ENCODE measurements around the gene ZNF827.
A peak's percentile ranks its signal among the peaks of the same experiment; 100 is the strongest.

The ZNF827 gene

GRCh38 chr4:145760961-145761929, 177.4 kb downstream of the ZNF827 start:
- DNase-seq (ENCODE audit: low spot score), result no peak

- no peak for DNase-seq (ENCODE audit: low spot score)
These were observed 178.4 kb downstream of the ZNF827 start for GRCh38 chr4:145760176-145760575.

DNA sequence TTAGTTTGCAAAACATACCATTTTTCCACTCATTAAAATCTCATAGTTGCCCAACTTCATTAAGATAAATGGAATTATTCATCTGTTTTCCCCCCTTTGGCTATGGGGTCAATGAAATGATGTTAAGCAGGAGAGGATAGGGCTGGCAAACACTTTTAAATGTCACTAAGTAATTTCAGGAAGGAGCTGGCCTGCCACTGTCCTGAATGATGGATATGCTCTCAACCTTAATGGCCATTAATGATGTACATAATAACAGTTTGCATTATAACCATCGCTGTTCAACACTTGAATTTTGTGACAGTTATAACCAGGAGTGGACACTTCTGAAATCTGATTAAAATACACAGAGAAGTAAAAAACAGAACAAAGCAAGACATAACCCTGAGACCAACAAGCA, 181.4 kb downstream of the ZNF827 start:
- no peak for DNase-seq (ENCODE audit: low spot score)

- DNase-seq (ENCODE audit: low spot score), result no peak
These were observed 182.4 kb downstream of the ZNF827 start for GRCh38 chr4:145756244-145756643.

DNA sequence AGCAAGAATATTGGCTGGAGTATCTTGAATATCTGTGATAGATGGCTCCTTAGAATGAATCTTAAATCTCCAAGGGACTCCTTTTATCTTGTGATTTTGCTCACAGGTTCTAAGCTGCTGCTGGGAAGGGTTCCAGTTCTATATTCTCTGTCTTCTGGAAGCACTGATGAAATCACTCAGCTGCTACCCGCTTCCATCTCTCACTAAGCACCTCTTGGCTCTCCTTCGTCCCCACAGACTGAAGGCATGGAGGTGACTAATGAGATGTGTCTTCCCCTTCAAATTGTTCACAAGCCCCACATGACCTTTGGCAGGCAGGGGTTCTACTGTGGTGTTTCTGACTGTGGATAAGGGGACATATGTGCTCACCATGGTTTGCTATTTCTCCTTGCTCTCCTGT, 182.8 kb downstream of the ZNF827 start:
- DNase-seq (ENCODE audit: low spot score), result no peak

GRCh38 chr4:145743641-145744040, 195.0 kb downstream of the ZNF827 start:
- no peak for DNase-seq (ENCODE audit: low spot score)

GRCh38 chr4:145740806-145741205, 197.8 kb downstream of the ZNF827 start:
- no peak for DNase-seq (ENCODE audit: low spot score)

DNA sequence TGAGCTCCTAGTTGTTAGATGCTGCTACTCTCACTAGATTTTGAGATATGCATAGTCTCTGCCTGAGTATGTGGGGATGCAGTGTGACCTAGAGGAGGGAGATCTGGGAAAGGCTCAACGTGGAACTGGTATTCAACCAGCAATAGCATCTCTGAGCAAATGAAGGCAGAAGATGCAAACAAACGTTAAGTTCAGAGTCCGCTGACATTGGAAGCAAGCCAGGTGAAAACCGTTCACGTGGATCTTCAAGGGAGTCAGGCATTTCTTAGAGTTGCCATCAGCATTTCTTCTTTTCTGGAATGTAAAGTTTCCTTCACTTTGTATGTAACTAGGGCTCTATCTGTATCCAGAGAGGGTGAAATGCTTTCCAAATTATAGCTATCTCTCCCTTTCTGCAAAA, 198.8 kb downstream of the ZNF827 start:
- no peak for DNase-seq (ENCODE audit: low spot score)

DNA sequence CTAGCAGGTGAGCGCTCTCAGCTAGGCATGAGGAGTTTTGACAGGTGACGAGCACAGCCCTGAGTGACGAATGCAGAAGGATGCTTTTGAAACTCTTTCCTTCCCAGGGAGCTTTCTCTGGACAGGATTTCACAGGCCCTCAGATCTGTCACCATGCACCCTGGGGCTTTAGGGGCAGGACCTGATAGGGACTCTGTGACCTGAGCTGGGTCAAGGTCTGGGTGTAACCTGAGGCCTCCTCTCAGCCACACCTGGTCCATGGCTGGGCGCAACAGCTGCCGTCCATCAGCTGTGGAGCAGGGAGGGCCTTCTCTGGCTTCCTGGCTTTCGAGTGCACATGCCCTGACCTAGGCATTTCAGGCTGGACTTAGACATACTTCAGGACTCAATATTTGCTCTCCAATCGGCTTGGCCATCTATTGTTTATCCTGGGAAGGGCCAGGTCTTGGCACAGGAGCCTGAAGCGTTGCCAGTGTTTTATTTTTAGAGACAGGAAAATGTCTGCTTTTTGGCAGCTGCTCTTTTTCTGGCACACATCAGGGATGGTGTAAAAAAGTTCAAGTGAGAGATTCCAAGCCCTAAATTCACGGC, 202.3 kb downstream of the ZNF827 start:
- DNase-seq (ENCODE audit: low spot score), result no peak

- DNase-seq (ENCODE audit: low spot score), result no peak
These were observed 202.8 kb downstream of the ZNF827 start for GRCh38 chr4:145735827-145736226.

GRCh38 chr4:145735347-145735675, 203.3 kb downstream of the ZNF827 start:
- DNase-seq (ENCODE audit: low spot score), result no peak

GRCh38 chr4:145734576-145735346, 203.9 kb downstream of the ZNF827 start:
- DNase-seq (ENCODE audit: low spot score), result no peak

GRCh38 chr4:145734031-145734430, 204.6 kb downstream of the ZNF827 start:
- no peak for DNase-seq (ENCODE audit: low spot score)

DNA sequence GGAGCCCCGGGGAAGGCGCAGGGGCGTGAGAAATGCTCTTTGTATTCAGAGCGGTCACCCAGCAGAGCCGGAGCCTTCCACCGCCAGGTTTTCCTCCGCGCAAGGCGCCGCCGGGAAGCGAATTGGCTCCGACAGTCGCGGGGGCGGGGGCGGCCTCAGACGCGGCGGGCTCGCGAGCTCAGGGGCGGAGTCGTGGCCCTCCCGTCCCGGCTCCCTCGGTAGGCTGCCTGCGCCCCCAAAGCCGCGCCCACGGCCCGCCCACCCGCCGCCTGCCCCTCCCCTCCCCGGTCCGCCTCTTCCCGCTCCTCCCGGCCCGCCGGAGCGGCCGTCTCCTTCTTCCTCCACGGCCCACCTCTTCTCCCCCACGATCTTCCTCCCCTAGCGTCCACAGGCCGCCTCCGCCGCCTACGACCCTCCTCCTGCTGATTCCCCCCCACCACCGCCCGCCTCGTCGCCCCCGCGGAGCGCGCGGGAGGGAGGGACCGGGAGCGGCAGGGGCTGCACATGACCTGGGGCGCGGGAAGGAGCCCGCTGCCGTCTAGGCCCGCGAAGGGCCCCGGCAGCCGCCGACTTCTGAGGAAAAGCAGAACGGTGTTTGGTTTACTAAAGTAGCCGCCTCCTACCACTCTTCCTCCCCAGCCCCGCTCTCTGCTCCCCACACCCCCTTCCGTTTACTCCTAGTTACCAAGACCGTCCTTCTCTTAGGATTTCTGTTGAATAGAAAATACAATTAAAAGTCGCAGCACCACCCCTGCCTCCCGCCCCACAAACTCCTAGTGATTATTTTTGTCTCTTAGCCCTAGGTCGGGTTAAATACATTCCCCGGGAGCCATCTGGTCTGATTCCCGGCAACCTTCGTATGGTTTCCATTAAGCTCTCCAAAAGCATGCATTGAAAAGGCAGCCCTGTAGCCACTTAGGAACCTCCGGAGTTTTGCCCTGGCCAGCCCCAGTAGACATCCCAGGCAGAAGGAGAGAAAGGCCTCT, 205.4 kb downstream of the ZNF827 start:
- peak; percentile 66 for DNase-seq (ENCODE audit: low spot score)

DNA sequence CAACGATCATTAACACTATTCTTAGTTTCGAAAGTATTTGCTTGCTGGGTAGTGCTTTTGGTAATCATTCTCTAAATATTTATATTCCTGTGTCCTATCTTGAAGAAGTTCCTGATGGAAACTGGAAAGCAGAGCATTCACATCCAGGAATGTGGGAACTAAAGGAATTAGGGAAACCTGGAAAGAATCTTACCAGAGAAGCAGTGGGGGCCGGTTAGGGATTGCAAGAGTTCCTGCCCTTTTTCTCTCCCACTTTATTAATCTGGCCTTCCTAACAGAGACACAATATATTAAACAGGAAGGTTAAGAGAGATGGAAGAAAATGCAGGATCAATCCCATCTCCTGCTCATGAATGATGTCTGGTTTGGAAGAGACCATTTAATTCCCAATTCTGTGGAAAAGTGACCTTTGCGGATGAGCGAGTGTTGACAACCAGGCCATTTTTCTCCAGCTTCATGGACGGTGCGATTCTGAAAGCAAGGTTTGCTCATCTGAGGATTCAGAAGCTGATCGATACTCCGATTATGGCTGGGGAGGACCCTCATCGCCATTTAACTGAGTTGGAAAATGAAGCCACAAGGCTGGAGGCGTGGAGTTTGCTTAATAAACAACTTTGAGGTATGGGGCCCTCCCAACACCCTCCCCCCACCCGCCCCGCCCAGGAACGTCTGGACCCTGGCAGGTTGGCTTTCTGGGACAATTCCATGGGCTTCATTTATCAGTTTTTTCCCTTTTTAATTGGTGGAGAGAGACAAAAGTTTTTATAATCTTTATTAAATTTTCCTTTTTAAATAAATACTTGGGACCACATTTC, 206.4 kb downstream of the ZNF827 start:
- no peak for DNase-seq (ENCODE audit: low spot score)

- no peak for DNase-seq (ENCODE audit: low spot score)
These were observed 207.6 kb downstream of the ZNF827 start for GRCh38 chr4:145731028-145731427.

GRCh38 chr4:145730026-145730425, 208.6 kb downstream of the ZNF827 start:
- DNase-seq (ENCODE audit: low spot score), result no peak

- DNase-seq (ENCODE audit: low spot score), result no peak
These were observed 215.3 kb downstream of the ZNF827 start for GRCh38 chr4:145723336-145723735.

- DNase-seq (ENCODE audit: low spot score), result no peak
These were observed 216.1 kb downstream of the ZNF827 start for GRCh38 chr4:145722561-145722960.

- DNase-seq (ENCODE audit: low spot score), result no peak
These were observed 218.0 kb downstream of the ZNF827 start for GRCh38 chr4:145720656-145721055.
